ENCODE data around the gene RXFP3.

RXFP3 gene

DNA sequence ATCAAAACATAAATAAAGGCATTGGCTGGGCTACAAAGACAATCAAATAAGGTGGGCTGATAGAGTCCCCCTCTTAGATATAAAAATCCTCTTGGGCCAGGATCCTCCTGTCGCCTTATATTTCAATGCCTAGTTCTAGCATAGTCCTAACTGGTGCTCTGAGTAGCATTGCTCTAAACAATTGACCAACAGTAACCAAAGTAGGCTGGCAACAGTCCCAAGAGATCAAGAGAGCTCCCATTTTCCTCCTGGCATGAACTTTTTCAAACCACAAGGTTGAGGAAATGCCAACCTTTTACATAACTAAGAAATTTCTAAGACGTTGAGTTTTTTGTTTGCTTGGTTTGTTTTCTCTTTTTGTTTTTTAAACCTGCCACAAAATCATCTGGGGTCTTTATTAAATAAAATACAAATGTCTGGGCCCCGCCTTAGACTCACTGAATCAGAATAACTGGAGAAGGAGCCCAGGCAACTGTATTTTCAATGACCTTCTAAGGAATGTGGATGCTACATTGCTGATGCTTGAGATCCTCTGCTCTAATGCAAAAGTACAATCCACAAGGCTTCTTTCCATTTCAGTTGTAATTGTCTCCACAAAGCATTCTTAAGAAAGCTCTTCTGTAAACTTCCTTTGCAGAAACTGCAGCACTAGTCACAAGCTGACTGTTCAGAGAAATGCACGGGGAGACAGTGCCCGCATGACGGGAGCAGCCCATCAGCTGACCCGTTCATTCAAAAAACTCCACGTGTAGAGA, 45.4 kb downstream of the RXFP3 start:
- DNase-seq: no peak

GRCh38 chr5:33984178-33984577, 48.0 kb downstream of the RXFP3 start:
- DNase-seq: no peak

DNA sequence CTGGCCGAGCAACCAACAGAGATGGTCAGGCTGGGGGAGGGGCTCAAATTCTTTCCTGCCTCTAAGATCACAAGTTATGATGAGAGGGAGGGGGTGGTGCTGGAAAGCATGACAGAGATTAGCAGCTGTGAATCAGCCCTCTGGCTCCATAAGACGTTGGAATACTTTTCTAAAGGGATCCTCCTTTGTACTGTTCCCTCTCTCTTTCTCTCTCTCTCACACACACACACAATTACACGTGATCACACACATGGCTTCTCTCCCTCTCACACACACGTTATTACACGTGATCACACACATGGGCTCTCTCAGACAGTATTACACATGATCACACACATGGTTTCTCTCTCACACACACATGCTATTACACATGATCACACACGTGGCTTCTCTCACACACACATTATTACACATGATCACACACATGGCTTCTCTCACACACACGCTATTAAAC, 48.5 kb downstream of the RXFP3 start, which contains the start of gene SLC45A2:
TSS of gene SLC45A2 (minus strand) at position 23 of the 454 bp plus-strand sequence. CDS start 110 bp downstream, outside the sequence.
- DNase-seq: no peak

DNA sequence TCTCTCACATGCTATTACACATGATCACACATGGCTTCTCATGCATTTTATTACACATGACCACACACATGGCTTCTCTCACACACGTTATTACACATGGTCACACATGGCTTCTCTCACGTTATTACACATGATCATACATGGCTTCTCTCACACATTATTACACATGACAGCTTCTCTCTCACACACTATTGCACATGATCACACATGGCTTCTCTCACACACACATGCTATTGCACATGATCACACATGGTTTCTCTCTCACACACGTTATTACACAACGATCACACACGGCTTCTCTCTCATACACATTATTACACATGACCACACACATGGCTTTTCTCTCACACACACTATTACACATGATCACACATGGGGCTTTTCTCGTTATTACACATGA, 49.3 kb downstream of the RXFP3 start:
- DNase-seq: no peak
